Left lobe of liver (tissue), 2 donors: ENCODE measurements around the gene UMAD1. TPM values are rescaled to one million over a fixed set of nuclear protein-coding genes. Genes with fewer than 3 reads are reported as not detected.
"Not testable (repeated sequence)": the region's sequence is repeated elsewhere in the genome, so short reads cannot be mapped to it uniquely, and the experiment has no call there.

Experiments used
- ATAC-seq: fragments of 200-7000 bp; cut with Tn5 transposase; one replicate; pipeline ENCODE4 v1.9.1; 2020; ENCODE audit warnings: mild to moderate bottlenecking, moderate library complexity
- DNase-seq: peaks from one replicate; pipeline ENCODE4 v3.0.0-alpha.2; 2020; ENCODE audit warnings: low spot score
- total RNA-seq: library from RNA; stranded (reverse); gene quantifications from one replicate; pipeline ENCODE4 v1.2.1, GENCODE V29; 2021
- donor health status: DM: no; HTN: no; CAD: no; lungs with moderate emphysema.
- donor health status: DM: no; HTN: yes; CAD: no.

UMAD1 gene
- total RNA-seq, 1 donor from 2014 or later: 7.8 TPM

GRCh38 chr7:7792056-7792455 is 151.5 kb downstream of the UMAD1 start:
- ATAC-seq (no peak), DNase-seq (no peak)

DNA sequence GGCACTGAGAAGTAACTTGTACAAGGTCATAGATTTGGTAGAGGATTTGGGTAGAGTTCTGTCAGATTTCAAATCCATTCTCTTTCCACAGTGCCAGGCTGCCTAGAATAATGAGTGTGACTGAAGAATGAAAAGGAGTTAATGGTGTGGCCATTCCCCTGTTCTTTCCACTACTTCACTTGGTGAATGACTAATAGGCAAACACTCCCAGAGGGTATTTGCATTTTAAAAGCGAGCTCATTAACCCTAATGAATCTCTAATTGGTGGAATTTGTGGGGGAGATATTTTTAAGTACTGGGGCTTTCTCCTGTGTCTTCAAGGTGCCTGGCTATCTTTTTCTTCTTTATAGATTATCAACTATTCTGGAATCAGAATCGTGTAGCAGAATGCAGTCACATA is 152.7 kb downstream of the UMAD1 start:
- DNase-seq (no peak), ATAC-seq (no peak)

- DNase-seq (no peak), ATAC-seq (no peak)
Observed at GRCh38 chr7:7793921-7794320, 153.4 kb downstream of the UMAD1 start.

DNA sequence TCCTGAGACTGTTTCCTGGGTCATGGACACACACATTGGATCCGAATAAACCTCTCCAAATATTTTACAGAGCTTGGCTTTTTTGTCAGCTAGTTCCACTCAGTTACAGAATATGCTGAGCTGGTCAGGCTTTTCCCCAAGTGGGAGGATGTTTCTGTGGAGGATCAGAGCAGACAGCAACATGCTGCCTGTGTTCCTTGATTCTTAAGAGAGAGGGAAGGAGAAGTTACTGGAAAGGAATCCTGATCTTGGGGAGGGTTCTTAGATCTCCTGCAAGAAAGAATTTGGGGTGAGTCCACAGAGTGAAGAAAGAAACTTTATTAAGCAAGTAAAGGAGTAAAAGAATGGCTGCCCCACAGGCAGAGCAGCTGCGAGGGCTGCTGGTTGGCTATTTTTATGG is 154.7 kb downstream of the UMAD1 start:
- no peak for DNase-seq
- no peak for ATAC-seq

GRCh38 chr7:7795630-7796121 is 155.1 kb downstream of the UMAD1 start:
- no peak for DNase-seq

GRCh38 chr7:7798510-7798909 is 158.0 kb downstream of the UMAD1 start:
- ATAC-seq: no peak
- DNase-seq: no peak

More at GRCh38 chr7:7795630-7796121, 155.1 kb downstream of the UMAD1 start:
- no peak for ATAC-seq

GRCh38 chr7:7799138-7799537 is 158.6 kb downstream of the UMAD1 start:
- DNase-seq (no peak), ATAC-seq (peak; percentile 48)

DNA sequence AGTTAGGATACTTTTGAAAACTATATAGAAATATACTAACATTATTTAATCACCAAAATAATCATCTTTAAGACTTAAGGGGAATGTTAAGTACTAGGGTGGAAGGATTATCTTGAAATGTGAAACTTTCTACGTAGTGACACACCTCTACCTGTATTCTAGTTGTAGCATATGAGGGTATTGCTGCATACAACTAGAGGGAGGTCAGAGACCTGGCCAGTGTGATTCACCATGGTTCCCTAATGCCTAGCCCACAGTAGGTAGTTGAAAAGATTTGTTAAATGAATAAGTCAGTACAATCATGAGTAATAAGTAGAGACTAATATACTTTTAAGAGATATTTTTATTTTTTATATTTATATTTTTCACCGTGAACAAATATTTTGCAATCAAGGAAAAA is 162.0 kb downstream of the UMAD1 start:
- ATAC-seq: no peak

GRCh38 chr7:7803715-7804178 is 163.2 kb downstream of the UMAD1 start:
- ATAC-seq: no peak

More for the DNA sequence above, 162.0 kb downstream of the UMAD1 start:
- no peak for DNase-seq

DNA sequence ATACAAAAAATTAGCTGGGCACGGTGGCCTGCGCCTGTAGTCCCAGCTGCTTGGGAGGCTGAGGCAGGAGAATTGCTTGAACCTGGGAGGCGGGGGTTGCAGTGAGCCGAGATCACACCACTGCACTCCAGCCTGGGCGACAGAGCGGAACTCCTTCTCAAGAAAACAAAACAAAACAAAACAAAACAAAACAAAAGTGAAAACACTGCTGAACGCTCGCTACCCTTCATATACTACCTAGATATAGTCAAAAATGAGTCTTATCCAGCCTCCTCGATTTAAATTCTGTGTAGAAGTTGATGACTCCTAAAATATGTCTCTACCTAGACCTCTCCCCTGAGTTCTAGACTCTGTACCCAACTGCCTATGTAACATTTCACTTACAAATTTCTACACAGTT is 164.3 kb downstream of the UMAD1 start:
- not testable (repeated sequence) for DNase-seq, ATAC-seq

More at GRCh38 chr7:7803715-7804178, 163.2 kb downstream of the UMAD1 start:
- no peak for DNase-seq

DNA sequence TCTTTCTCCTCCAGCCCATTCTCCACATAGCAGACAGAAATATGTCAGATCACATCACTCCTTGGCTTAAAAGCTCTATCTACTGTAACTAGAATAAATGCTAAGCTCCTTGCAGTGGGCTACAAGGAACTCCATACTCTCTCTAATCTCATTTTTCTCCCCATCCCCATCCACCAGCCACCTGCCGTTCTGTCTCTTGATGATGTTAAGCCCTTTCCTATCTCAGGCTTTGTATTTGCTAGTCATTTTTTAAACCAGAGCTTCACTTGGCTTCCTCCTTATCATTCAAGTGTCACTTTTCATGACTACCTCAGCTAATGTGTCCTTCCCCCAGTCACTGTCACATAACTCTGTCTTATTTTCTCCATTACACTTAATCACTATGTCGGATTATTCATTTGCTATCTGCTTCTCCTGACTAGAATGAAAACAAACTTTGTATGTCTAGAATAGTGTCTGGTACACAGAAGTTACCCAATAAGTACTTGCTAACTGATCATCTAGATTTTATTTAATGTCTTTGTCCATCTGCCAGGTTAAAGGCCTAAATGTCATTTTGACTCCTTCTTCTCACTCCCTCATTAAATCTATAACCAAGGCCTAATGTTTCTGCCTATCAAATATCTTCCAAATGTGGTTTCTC is 165.1 kb downstream of the UMAD1 start:
- ATAC-seq (peak; percentile 54), DNase-seq (no peak)

GRCh38 chr7:7808156-7808555 is 167.6 kb downstream of the UMAD1 start:
- ATAC-seq (peak; percentile 68), DNase-seq (no peak)

DNA sequence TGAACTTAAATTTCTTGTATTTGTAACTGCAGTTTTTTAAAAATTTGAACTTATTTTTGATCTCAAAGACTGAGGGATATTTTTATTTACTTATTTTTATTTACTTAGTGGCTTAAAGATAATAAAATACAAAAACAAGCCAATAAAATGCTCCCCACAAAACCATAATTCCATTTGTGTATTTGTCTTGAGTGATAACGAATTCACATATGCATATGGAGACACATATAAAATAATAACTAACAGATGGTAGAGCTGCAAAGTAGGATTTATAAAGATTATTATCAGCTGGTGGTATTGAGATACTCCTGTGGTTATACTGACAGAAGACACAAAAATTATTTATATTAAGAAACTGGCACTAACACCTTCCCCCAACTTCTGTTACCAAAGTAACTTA is 168.1 kb downstream of the UMAD1 start:
- no peak for ATAC-seq

DNA sequence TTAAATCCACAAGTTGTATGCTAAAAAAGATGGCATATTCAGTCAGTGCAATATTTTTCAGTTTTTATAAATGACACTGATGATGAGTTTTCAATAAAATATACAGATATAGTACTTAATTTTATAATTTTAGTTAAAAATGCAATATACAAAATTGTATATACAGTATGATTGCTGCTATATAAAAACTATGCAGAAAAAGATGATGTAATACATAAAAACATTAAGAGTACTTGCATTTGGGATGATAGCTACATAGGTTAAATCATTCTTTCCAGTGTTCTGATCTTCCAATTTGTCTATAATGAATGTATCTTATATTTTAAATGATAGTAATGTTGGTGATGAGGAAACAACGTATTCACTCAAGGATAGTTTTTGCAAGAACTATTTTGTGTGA is 169.8 kb downstream of the UMAD1 start:
- ATAC-seq (no peak), DNase-seq (no peak)

More for the DNA sequence above, 168.1 kb downstream of the UMAD1 start:
- DNase-seq: no peak

- no peak for DNase-seq
- no peak for ATAC-seq
Observed at GRCh38 chr7:7810826-7811225, 170.3 kb downstream of the UMAD1 start.

- DNase-seq (peak; percentile 64), ATAC-seq (peak; percentile 91)
Observed at GRCh38 chr7:7812112-7812511, 171.6 kb downstream of the UMAD1 start.

DNA sequence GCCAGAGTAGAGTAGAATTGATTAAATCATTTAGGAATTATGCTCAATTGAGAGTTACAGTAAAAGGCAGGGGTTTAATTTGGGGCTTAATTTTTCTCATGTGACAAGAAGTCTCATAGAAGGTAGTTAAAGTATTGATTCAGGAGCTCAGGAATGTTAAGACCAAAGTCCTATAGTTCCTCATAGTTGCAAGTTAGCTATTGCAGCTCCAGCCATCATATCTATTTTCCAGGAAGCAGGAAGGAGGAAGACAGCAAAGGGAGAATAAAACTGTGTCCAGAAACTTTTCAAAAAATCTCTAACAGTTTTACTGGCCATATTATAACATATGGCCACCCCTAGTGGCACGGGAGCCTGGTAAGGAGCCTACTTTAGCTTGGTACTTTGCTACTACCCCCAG is 174.8 kb downstream of the UMAD1 start:
- ATAC-seq (no peak), DNase-seq (no peak)

- ATAC-seq: no peak
- DNase-seq: no peak
Observed at GRCh38 chr7:7816084-7816483, 175.5 kb downstream of the UMAD1 start.

GRCh38 chr7:7816816-7817536 is 176.4 kb downstream of the UMAD1 start:
- no peak for DNase-seq
- ATAC-seq: no peak

- ATAC-seq: no peak
- no peak for DNase-seq
Observed at GRCh38 chr7:7817748-7818147, 177.2 kb downstream of the UMAD1 start.

DNA sequence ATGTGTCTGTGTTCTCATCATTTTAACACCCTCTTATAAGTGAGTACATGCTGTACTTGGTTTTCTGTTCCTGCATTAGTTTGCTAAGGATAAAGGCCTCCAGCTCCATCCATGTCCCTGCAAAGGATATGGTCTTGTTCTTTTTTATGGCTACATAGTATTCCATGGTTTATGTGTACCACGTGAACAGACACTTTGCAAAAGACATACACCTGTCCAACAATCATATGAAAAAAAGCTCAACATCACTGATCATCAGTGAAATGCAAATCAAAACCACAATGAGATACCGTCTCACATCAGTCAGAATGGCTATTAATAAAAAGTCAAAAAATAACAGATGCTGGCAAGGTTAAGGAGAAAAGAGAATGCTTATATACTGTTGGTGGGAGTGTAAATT is 177.6 kb downstream of the UMAD1 start:
- not testable (repeated sequence) for DNase-seq, ATAC-seq
